Stimulated activated CD8-positive, alpha-beta memory T cell treated with anti-CD3 and anti-CD28 coated beads, Interleukin-7, amount 100 ng/mL, for 1 hour (primary cell): ENCODE measurements around the gene SPRR3.

Experiments
- DNase-seq, 2 donors: peaks; one replicate each; pipeline ENCODE4 v3.0.0-alpha.2; 2020; ENCODE audit warnings: low read depth in 2 of 2

Gene SPRR3, protein sequence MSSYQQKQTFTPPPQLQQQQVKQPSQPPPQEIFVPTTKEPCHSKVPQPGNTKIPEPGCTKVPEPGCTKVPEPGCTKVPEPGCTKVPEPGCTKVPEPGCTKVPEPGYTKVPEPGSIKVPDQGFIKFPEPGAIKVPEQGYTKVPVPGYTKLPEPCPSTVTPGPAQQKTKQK

DNA sequence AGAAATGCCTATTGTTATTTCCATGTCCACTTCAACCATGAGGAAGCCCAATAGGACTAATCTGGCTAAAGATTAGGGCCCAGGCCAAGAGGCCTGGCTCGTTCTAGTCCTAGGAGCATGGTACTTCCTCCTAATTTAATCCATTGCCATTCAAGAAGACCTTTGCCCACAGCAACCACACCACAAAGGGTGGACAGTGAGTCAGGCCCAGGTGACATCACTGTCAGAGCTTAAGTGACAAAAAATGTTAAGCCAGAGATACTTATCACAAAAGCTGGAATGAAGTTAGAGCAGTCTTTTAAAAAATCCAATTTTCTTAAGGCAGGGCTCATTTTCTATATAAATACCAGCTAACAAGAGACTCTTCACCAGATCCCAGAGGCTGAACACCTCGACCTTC is at the start of gene SPRR3:
SPRR3 (plus strand) TSS at position 368 of the 400 bp plus-strand sequence. CDS start 1,272 bp downstream, outside the sequence.
- no peak for DNase-seq

DNA sequence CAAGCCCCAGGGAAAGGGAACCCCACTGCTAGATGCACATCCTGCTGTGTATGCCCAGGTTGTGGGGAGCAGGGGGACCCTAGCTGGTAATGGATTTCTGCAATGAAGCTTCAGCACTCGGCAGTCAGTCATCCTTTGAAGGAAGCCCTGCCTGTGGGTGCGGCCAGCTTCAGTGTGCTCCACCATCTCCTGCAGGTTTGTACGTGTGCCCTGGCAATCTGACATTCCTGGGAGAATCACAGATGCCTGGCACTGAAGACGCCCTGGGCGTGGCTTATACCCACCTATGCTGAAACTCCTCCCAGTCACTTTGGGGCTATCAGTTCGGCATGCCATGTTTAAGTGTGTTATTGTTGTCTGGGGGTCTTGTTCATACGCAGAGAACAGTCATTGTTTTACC is 47.8 kb upstream of the SPRR3 start:
- DNase-seq = no peak

DNA sequence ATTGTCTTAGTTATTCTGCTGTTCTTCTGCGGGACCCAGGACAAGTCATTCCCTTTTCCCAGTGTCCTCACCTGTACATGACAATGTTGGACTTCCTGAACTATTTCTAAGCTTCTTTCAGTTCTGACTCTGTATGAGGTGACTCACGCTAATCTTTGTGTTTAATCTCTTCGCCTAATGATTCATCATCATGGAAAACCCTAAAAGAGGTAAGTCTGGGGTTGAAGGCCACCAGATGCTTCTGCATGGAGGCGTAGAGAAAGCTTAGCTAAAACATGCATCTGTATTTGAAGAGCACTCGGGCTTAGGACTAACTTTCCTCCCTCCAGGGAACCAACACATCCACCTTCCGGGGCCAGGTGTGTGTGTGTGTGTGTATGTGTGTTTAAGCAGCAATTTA is 47.1 kb upstream of the SPRR3 start:
- no peak for DNase-seq

DNA sequence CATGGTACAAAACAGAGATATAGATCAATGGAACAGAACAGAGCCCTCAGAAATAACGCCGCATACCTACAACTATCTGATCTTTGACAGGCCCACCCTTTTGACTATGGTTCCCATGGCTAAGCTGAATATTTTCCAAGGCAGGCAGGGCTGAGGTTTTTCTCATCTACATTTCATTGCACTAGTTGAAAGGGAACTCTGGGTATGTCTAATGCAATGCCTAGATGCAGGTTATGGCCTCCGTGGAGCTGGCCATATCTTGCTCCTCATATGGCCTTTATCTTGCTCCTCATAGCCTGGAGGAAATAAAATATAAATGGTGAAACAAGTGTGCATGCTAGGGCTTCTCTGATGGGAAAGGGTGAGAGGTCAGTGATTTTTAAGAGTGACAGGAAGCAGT is 44.0 kb upstream of the SPRR3 start:
- DNase-seq = no peak

DNA sequence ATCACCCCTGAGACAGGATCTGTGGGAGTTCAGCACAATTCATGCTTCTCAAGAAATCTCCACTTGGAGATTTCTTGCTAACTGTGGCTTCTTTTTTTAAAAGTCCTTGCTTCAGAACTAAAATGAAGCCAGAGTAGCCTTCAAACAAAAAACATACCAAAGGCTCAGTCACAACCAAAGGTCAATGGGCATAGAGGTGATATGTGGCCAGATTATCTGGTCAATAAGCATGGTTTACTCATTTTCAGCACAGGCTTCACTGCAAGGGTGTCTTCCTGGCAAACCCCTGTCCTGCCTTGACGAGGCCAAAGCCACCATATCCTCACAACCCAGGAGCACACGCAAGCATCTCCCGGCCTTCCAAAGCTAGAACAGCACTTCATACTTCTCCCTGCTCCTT is 42.3 kb upstream of the SPRR3 start:
- DNase-seq = no peak

DNA sequence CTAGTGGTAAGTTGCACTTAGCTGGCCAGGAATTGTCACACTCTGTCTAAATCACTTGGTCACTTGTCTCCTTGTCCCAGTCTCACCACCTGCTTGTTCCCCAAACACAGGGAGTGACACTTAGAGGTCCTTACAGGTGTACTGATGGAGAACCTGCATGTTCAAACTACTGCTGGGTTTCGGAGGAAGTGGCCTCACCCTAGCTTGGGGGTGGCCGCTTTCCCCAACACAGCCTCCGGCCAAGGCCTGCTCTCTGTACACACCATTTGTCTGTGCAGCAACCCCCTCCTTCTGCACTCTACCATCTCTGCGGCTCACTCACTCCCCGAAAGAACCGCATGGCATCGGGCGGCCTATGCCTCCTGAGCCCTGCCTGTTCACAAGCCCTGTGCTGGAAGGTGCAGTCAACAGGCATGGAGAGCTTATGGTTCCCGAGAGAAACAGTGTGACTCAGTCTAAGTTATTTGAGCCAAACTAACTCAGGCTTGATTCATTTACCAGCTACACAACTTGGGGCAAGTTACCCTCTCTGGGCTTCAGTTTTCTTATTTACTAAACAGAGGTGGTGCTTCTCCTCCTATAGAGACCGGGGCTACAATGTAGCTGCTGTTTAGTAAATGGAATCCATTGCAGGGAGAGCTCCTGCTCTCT is 41.6 kb upstream of the SPRR3 start:
- no peak for DNase-seq

DNA sequence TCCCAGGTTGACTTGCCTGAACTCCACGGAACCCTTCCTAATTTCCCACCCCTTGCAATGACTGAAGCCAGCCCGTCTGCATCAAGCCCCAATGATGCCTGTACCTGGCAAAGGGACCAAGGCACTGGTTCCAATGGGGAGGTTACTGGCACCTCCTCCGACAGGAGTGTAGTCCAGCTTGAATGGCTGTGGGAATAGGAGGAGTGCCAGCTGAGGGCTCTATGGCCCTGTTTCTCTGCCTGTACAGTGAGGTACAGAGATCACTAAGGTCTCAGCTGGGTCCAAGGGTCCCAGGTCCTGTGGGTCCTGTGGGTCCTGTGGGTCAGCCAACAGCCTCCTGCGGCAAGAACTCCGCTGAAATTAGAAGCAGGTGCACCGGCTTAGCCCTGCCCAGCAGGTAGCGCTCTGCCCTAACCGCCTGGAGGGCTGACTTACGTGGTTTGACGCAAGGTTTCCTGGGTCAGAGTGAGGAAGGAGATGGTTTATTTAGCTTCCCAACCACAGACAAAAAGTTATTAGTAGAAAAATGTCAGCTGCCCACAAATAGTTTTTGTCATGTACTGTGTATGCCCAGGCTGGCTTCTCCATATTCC is 41.0 kb upstream of the SPRR3 start:
- no peak for DNase-seq

DNA sequence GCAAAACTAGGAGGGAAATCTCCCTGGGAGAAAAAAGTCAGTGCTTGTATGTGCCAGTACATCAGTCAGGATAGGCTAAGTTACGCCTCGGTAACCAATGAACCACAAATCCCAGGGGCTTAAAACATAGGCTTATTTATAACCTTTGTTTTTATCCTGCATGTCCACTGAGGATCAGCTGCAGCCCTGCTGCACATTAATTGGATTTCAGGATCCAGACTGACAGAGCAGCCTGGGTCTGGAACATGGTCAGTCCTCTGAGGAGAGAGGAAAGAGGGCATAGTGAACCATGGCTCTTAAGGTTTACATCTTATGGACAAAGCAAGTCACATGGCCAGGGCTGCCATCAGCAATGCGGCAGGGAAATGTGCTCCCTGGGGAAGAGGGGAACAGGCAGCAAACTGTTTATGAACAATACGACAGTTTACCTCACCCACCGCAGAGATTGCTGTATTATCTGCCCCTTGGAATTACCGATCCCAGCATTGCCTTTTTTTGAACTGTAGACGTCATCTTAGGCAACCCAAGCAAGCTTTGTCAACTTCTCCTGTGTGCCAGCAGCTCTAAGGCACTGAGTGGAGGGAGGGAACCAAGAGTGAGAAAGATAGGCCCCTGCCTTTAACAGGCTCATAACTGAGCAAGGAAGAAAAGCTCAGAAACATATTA is 40.2 kb upstream of the SPRR3 start:
- DNase-seq = no peak

DNA sequence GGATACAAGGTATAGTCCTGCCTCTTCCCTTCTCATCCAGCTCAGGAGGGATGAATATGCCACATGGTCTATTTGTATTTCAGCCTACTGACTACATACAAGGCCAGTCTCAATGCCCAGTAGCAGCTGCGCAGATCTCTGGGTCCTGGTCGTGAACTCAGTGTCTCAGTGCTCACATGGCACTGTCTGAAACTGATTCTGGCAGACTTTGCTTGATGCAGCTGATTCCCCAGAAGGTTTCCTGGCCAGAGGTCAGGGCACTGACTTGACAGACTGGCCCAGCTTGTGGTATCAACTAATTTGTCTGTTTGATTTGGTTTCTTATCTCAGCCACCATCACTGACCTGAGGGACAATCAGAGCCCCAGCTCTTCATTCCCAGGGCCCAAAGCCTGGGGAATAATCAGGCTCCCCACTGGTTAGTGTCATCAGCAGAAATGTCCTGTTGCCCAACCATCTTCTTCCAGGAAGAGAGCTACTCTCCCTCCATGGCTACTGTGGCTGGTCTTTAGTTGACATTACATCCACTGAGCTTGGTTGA is 38.6 kb upstream of the SPRR3 start:
- DNase-seq = no peak

DNA sequence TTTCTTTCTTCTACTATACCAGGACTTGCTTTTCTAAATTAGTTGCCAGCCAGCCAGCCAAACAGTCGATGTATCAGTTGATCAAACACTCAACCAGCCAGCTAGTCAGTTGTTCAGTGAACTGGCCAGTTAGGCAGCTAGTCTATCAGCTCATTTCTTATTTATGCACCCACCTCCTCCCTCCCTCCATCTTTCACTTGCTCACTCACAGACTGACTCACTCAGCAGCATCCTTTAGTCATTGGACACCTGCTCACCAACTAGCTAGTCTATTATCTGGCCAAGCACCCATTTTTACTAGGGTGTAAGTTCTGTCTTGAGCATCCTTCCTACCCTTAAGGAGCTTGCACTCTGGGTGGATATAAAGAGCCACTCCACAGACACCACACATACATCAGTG is 37.0 kb upstream of the SPRR3 start:
- no peak for DNase-seq

DNA sequence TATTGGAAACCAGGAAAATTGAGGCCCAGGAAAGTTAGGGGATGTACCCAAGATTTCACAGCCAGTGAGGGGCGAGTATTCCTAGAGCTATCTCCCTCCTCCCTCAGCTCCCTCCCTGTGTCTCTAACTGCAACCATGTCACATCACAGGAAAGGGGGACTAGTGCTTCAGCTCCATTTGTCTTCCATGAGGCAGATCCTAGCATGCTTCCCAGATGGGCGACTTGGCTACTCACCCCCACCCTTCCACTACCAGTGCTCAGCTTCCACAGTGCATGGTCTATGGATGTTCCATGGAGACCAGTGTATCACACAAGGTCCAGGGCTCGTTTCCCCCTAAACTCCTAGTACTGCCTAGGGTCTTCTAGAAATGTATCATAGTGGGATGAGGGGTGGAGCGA is 35.7 kb upstream of the SPRR3 start:
- DNase-seq = no peak

DNA sequence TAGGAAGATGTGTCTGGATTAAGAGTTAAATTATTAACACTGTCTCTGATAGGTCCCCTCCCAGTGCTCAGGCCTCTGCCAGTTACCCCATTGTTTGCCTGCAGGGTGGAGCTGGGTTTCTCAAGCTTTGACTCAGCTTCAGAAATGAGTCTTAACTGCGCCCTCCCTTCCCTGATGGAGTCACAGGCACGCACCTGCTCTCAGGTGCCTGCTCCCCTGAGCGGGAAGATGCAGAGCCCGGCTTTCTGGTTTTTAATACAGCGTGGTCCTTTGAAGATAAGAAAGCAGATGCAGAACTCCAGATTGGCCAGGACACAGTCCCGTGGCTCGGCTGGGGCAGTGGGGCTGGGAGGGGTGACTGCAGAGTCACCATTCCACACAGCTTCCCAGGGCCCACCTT is 34.3 kb upstream of the SPRR3 start:
- DNase-seq = no peak

DNA sequence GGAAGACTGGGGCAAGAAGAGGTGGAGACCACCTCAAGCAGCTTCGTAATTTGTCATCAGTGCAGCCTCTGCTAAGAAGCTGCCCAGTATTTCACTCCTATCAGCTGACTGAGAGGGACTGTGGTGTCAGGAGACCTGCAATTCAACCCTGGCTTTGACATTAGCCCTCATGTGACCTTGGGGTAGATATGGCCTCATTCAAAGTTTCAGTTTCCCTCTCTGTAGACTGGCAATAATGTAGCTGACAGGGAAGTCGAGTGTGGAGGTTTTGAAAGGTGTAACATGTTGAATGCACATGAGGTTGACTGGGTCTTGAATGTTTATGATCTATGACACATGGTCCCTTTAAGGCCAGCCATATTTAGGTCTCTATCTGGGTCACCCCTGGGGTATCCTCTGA is 33.3 kb upstream of the SPRR3 start:
- no peak for DNase-seq

DNA sequence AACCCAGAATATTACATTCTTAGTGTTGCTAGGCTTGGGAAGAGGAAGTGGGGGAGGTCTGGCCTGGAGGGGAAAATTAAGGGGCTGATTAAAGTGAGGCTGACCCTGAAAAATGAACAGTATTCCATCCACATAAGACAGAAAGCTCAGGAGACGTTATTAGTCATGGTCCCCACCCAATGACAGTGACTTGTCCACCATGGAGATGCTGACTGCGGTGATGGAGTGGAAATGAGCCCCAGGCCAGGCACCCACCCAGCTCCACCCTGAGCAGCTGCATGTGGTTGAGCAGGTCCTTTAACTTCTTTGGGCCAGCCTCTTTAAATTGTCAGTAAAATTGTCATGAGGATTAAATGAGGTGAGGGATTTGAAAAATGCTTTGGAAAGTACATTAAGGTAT is 32.5 kb upstream of the SPRR3 start:
- no peak for DNase-seq

DNA sequence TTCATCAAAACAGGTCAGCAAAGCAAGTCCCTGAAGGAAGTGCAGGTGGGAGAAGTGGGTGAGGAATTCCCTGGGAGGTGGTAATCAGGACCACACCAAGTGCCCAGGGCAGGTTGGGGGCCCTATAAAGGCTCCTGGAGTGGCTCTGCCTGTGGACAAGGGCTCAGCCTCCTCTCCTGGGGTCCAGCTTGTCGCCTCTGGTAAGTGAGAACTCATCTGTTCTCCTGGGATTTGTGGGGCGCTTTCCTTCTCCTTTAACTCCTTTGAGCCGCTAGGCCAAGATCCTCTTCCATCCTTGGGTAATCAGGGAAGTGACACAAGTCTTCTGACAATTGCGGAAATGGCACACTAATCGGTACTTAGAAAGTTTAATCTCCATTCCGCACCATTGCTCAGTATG is 31.1 kb upstream of the SPRR3 start, which contains the start of gene SPRR4:
SPRR4 (plus strand) TSS at position 154 of the 400 bp plus-strand sequence. CDS start 1,243 bp downstream, outside the sequence.
- no peak for DNase-seq

DNA sequence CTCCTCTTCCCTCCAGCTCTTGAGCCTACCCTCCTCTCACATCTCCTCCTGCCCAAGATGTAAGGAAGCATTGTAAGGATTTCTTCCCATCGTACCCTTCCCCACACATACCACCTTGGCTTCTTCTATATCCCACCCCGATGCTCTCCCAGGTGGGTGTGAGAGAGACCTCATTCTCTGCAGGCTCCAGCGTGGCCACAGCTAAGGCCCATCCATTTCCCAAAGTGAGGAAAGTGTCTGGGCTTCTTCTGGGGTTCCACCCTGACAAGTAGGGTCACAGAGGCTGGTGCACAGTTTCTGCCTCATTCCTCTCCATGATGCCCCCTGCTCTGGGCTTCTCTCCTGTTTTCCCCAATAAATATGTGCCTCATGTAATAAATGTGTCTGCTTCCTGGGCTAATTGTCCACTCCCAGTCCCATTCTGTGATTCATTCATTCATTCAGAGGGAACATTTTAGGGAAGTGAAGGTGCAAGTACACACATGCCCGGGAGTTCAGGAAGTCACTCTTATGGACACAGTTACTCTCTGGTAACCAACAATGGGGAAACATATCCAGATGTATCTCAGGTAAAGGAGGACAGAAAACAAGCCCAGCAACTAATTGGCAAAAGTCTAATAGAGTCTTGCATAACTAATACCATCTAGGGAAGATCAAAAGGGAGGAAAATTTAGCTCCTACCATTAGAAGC is 29.2 kb upstream of the SPRR3 start:
- DNase-seq = no peak

DNA sequence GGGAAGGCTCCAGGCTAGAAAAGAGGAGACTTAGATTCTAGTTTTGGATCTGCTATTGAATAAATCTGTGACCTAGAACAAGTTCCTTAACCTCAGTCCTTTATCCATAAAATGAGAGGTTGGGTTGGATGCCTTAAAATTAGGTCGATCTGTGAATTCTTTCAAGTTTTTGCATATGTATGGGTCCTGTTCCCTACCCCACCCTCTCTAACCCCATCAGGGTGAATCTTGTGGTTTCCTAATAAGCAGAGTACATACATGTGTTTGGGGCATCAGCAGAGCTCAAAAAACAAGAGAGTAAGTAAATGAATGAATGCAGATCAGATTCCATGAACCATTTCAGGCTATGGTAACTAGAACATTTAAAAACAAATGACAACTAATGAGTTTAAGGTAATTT is 24.9 kb upstream of the SPRR3 start:
- no peak for DNase-seq

DNA sequence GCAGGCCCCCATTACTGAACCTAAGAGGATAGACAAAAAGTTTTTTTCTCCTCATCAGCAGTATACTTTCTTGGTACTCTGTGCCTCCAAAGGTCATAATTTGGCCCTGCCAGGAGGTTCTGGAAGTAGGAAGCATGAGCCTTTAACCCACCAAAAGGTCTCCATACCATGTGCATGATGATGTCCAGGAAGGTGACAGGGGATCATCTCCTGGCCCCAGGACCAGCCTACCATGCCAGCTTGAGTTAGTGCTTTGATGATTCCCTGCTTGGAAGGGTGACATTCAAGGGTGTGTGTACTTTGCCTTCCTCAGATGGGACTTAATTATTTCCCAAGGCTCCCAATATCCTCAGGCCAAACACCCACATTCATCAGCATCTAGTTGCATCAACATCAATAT is 23.9 kb upstream of the SPRR3 start:
- no peak for DNase-seq

DNA sequence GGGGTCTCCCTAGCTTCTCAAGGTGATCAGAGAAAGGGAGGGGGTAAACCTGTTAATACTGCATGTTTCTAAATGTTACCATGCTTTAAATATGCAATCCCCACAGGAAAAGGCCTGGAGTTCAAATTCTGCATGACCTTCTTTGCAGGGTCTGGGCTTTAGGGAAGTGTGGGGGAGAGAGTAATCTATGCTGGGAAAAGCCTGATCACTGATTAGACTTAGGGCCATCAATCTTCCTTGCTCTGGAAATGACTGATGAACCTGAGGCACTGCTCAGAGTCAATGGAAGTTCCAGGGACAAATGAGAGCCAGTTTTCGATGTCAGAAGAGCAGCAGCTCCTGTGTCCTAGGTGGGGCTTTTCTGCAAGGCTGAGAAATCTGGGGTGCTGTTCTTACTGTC is 20.9 kb upstream of the SPRR3 start:
- no peak for DNase-seq

DNA sequence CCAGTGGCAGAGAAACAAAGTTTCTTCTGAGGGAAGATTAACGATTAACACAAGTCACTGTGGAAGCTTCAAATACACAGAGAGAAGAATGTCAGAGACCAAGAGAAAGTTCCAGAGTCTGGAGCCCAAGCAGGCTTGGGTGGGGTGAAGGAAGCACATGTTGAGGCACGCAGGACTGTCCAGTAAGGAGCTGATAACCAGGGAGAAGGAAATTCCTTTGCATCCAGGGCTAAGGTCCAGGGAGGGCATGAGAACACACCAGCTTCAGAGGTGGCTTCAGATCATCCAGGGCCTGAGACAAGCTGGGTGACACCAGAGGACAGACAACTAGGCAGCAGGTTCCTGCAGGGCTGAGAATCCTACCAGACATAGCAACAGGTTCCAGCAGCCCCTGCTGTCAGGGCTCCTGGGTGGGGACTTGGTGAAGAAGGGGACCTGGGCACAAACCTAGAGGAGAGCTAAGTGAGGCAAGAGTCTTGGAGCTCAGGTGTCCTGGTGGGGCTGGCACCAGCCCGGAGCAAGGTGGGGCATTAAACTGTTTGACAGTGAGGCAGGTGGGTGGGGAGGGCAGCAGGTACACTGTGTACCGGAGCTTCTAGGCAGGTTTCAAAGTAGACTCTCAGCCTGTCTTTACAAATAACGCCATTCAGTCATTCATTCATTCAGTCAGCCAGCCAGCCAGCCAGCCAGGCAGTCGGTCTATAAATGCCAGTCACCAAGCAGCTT is 20.2 kb upstream of the SPRR3 start:
- DNase-seq = no peak

DNA sequence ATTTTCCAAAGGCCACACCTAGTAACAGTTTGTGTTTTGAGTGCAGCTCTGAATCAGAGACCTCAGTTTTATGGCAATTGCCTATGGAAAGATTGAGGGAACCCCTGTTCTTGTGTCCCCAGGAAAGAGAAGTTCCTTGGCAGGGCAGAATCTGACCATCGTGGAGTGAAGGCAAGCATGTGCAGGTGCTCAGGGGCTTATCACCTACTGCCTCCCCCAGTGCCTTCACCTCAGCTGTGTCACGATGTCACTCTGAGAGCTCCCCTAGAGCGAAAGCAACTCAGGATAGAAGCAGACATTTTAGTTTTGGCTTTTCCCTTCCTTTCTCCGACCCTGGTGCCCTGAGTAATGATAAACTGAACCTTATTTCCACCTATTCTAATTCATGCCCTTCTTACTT is 19.5 kb upstream of the SPRR3 start:
- no peak for DNase-seq
